Measurements from ENCODE around the gene IDUA.
"Not testable (repeated sequence)": the region's sequence is repeated elsewhere in the genome, so short reads cannot be mapped to it uniquely, and the experiment has no call there.

Gene IDUA

GRCh38 chr4:970854-971520 lies 15.9 kb upstream of the IDUA start:
- Histone ChIP-seq H3K27ac (ENCODE audit: low read depth, low read length) (no peak overlapping the region), H3K36me3 (ENCODE audit: insufficient read depth, low read length) (no peaks in the 10 kb centered on the region), H3K9ac (ENCODE audit: low read depth, low read length) (no peak overlapping the region), H3K4me1 (ENCODE audit: insufficient read depth, low read length) (no peaks in the 10 kb centered on the region), H3K27me3 (ENCODE audit: insufficient read depth, low read length) (peaks cover 67% of the 10 kb centered on the region), H3K4me3 (ENCODE audit: low read length) (no peak overlapping the region), H3K9me3 (ENCODE audit: insufficient read depth, low read depth, low read length) (no peaks in the 10 kb centered on the region)
- WGBS: 75% methylated on average over 17 of the region's 17 CpGs

GRCh38 chr4:971666-972500 lies 15.0 kb upstream of the IDUA start:
- no peaks in the 10 kb centered on the region for H3K4me1 ChIP-seq (ENCODE audit: insufficient read depth, low read length)
- H3K27ac ChIP-seq (ENCODE audit: low read depth, low read length): no peak overlapping the region
- no peaks in the 10 kb centered on the region for H3K36me3 ChIP-seq (ENCODE audit: insufficient read depth, low read length)
- 80% methylated on average over 24 of the region's 24 CpGs for WGBS
- H3K4me3 ChIP-seq (ENCODE audit: low read length): no peak overlapping the region
- no peaks in the 10 kb centered on the region for H3K9me3 ChIP-seq (ENCODE audit: insufficient read depth, low read depth, low read length)
- H3K9ac ChIP-seq (ENCODE audit: low read depth, low read length): no peak overlapping the region
- peaks cover 65% of the 10 kb centered on the region for H3K27me3 ChIP-seq (ENCODE audit: insufficient read depth, low read length)

- Histone ChIP-seq H3K4me3 (ENCODE audit: low read length) (peak overlapping the region; percentile 70), H3K9ac (ENCODE audit: low read depth, low read length) (peak overlapping the region; percentile 52), H3K9me3 (ENCODE audit: insufficient read depth, low read depth, low read length) (no peaks in the 10 kb centered on the region), H3K4me1 (ENCODE audit: insufficient read depth, low read length) (no peaks in the 10 kb centered on the region), H3K27me3 (ENCODE audit: insufficient read depth, low read length) (peaks cover 56% of the 10 kb centered on the region), H3K27ac (ENCODE audit: low read depth, low read length) (no peak overlapping the region), H3K36me3 (ENCODE audit: insufficient read depth, low read length) (no peaks in the 10 kb centered on the region)
- 3% methylated on average over 65 of the region's 65 CpGs for WGBS
These were observed 14.0 kb upstream of the IDUA start for GRCh38 chr4:972651-973424.

GRCh38 chr4:973431-974397 lies 13.1 kb upstream of the IDUA start, which contains the start of gene DGKQ:
Gene DGKQ, minus strand, starts transcription at chr4:973569. Its CDS starts 87 bp downstream, at chr4:973482.
- Histone ChIP-seq H3K9me3 (ENCODE audit: insufficient read depth, low read depth, low read length) (no peaks in the 10 kb centered on the region), H3K9ac (ENCODE audit: low read depth, low read length) (peak within 1 kb of the TSS; percentile 52), H3K36me3 (ENCODE audit: insufficient read depth, low read length) (no peaks in the 10 kb centered on the region), H3K4me1 (ENCODE audit: insufficient read depth, low read length) (no peaks in the 10 kb centered on the region), H3K27ac (ENCODE audit: low read depth, low read length) (no peak within 1 kb of the TSS), H3K27me3 (ENCODE audit: insufficient read depth, low read length) (peaks cover 49% of the 10 kb centered on the region), H3K4me3 (ENCODE audit: low read length) (peak within 1 kb of the TSS; percentile 70)
- WGBS: 32% methylated on average over 123 of the region's 123 CpGs

GRCh38 chr4:974668-975067 lies 12.2 kb upstream of the IDUA start:
- Histone ChIP-seq H3K27ac (ENCODE audit: low read depth, low read length) (no peak overlapping the region), H3K4me3 (ENCODE audit: low read length) (no peak overlapping the region), H3K4me1 (ENCODE audit: insufficient read depth, low read length) (peaks cover 5% of the 10 kb centered on the region; the same call in 1 of the 2 replicates), H3K36me3 (ENCODE audit: insufficient read depth, low read length) (no peaks in the 10 kb centered on the region), H3K27me3 (ENCODE audit: insufficient read depth, low read length) (peaks cover 42% of the 10 kb centered on the region), H3K9ac (ENCODE audit: low read depth, low read length) (no peak overlapping the region), H3K9me3 (ENCODE audit: insufficient read depth, low read depth, low read length) (no peaks in the 10 kb centered on the region)
- WGBS: 92% methylated on average over 9 of the region's 9 CpGs

GRCh38 chr4:976016-976415 lies 10.8 kb upstream of the IDUA start:
- not testable (repeated sequence) for H3K4me1 ChIP-seq (ENCODE audit: insufficient read depth, low read length); H3K9me3 ChIP-seq (ENCODE audit: insufficient read depth, low read depth, low read length); H3K36me3 ChIP-seq (ENCODE audit: insufficient read depth, low read length); H3K4me3 ChIP-seq (ENCODE audit: low read length); H3K9ac ChIP-seq (ENCODE audit: low read depth, low read length); H3K27ac ChIP-seq (ENCODE audit: low read depth, low read length)
- WGBS: 97% methylated on average over 16 of the region's 25 CpGs
- H3K27me3 ChIP-seq (ENCODE audit: insufficient read depth, low read length): peaks cover 32% of the 10 kb centered on the region

GRCh38 chr4:978957-979701 lies 7.7 kb upstream of the IDUA start:
- Histone ChIP-seq H3K36me3 (ENCODE audit: insufficient read depth, low read length) (no peaks in the 10 kb centered on the region), H3K9ac (ENCODE audit: low read depth, low read length) (no peak overlapping the region), H3K9me3 (ENCODE audit: insufficient read depth, low read depth, low read length) (no peaks in the 10 kb centered on the region), H3K27me3 (ENCODE audit: insufficient read depth, low read length) (peaks cover 6% of the 10 kb centered on the region), H3K4me3 (ENCODE audit: low read length) (no peak overlapping the region), H3K4me1 (ENCODE audit: insufficient read depth, low read length) (peaks cover 5% of the 10 kb centered on the region; the same call in 1 of the 2 replicates), H3K27ac (ENCODE audit: low read depth, low read length) (no peak overlapping the region)
- 56% methylated on average over 20 of the region's 20 CpGs for WGBS

GRCh38 chr4:982291-982690 lies 4.6 kb upstream of the IDUA start:
- Histone ChIP-seq H3K9me3 (ENCODE audit: insufficient read depth, low read depth, low read length) (no peaks in the 10 kb centered on the region), H3K27ac (ENCODE audit: low read depth, low read length) (no peak overlapping the region), H3K4me3 (ENCODE audit: low read length) (no peak overlapping the region), H3K9ac (ENCODE audit: low read depth, low read length) (no peak overlapping the region; the same call in 1 of the 2 replicates), H3K27me3 (ENCODE audit: insufficient read depth, low read length) (peaks cover 29% of the 10 kb centered on the region), H3K36me3 (ENCODE audit: insufficient read depth, low read length) (no peaks in the 10 kb centered on the region), H3K4me1 (ENCODE audit: insufficient read depth, low read length) (peaks cover 18% of the 10 kb centered on the region; the same call in 1 of the 2 replicates)
- WGBS: 95% methylated on average over 17 of the region's 17 CpGs

GRCh38 chr4:982814-983213 lies 4.0 kb upstream of the IDUA start:
- Histone ChIP-seq H3K9ac (ENCODE audit: low read depth, low read length) (no peak overlapping the region; the same call in 1 of the 2 replicates), H3K9me3 (ENCODE audit: insufficient read depth, low read depth, low read length) (no peaks in the 10 kb centered on the region), H3K27ac (ENCODE audit: low read depth, low read length) (no peak overlapping the region)

More at GRCh38 chr4:982814-983213, 4.0 kb upstream of the IDUA start:
- Histone ChIP-seq H3K4me3 (ENCODE audit: low read length) (no peak overlapping the region), H3K36me3 (ENCODE audit: insufficient read depth, low read length) (no peaks in the 10 kb centered on the region), H3K4me1 (ENCODE audit: insufficient read depth, low read length) (peaks cover 18% of the 10 kb centered on the region; the same call in 1 of the 2 replicates), H3K27me3 (ENCODE audit: insufficient read depth, low read length) (peaks cover 33% of the 10 kb centered on the region)
- 94% methylated on average over 15 of the region's 15 CpGs for WGBS
